GM18502 (cell line): Measurements from ENCODE around the gene IFT22.
"Not testable (repeated sequence)": the region's sequence is repeated elsewhere in the genome, so short reads cannot be mapped to it uniquely, and the experiment has no call there.

Experiments
- ATAC-seq: cut with Tn5 transposase; IDR thresholded peaks from one replicate; pipeline ENCODE4 v1.9.1; 2021; ENCODE audit warnings: mild to moderate bottlenecking; ENCODE audit not compliant: unreplicated experiment, poor library complexity

Gene IFT22

DNA sequence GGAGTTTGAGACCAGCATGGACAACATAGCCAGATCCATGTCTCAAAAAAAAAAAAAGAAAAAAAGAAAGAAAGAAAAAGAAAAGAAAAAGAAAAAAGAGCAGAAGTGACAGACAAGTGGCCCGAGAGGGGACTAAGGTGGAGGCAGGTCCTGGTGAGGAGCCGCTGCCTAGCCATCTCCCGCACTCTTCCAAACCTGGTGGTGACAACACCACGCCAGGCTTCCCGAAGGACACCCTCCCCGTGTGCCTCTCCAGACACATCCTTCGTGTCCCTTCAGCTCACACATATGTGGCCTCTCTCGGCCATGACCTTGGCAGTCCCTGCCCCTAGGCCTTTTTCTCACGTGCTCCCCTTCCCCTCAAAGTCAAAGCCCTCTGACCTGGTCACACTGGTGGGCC, 36.4 kb downstream of the IFT22 start:
- ATAC-seq = no peak

GRCh38 chr7:101280912-101281311, 40.7 kb downstream of the IFT22 start:
- not testable (repeated sequence) for ATAC-seq

- ATAC-seq = no peak
These were observed 42.9 kb downstream of the IFT22 start for GRCh38 chr7:101278461-101279292.

- no peak for ATAC-seq
These were observed 44.5 kb downstream of the IFT22 start for GRCh38 chr7:101277155-101277554.

DNA sequence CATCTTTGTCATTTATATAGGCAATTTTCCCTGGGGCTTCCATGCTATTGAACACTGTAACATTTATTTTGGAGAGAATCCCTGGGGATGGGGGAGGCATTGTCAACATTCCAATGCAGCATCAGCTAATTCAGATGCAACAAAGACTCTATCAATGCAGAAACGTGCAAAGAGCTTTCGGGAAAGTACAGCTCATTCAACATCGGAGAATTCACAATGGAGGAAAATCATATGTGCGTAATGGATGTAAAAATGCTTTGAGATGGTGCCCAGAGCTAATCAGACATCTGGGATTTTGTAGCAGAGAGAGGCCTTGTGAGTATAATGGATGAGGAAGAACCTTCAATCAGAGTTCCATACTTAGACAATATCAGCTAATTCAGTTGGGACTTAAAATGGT, 48.4 kb downstream of the IFT22 start:
- no peak for ATAC-seq

- no peak for ATAC-seq
These were observed 50.6 kb downstream of the IFT22 start for GRCh38 chr7:101271021-101271420.

DNA sequence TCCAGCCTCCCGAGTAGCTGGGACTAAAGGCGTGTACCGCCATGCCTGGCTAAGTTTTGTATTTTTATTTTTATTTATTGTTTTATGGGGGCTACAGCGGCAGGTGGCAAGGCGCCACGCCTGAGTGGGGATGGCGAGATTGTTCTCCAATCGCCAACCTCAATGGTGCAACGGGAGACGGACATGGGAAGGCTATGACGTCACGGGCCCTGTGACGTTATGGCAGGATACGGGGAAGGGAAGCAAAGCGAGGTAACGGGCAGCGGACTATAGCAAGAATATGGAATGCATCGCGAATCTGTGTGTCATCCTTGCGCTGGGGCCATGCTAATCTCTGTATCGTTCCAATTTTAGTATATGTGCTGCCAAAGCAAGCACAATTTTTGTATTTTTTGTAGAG, 51.9 kb downstream of the IFT22 start:
- no peak for ATAC-seq

DNA sequence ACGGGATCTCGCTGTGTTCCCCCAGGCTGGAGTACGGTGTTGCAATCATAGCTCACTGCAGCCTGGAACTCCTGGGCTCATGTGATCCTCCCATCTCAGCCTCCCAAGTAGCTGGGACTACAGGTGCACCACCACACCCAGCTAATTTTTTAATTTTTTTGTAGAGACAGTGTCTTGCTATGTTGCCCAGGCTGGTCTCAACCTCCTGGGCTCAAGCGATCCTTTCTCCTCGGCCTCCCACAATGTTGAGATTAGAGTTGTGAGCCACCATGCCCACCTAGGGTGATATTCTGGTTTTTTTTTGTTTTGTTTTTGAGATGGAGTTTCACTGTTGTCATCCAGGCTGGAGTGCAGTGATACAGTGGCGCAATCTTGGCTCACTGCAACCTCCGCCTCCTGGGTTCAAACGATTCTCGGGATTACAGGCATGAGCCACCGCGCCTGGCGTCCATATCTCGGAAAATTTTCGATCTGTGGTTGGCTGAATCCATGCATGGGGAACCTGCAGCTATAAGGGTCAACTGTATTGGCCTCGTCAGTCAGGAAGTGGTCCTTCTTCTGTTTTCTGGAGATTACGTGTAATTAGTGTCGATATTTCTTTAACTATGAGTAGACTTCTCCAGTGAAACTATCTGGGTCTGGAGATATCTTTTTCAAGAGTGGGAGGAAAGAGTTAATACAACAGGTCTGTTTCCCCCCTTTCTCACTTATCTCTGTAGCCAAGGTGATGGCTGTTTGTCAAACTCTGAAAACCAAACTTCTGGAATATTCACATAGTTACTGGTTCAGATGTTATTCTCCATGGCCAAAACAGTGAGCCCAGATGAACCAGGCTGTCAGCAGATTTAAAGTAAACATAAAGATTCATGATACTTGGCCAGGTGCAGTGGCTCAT, 55.7 kb downstream of the IFT22 start:
- ATAC-seq = no peak

DNA sequence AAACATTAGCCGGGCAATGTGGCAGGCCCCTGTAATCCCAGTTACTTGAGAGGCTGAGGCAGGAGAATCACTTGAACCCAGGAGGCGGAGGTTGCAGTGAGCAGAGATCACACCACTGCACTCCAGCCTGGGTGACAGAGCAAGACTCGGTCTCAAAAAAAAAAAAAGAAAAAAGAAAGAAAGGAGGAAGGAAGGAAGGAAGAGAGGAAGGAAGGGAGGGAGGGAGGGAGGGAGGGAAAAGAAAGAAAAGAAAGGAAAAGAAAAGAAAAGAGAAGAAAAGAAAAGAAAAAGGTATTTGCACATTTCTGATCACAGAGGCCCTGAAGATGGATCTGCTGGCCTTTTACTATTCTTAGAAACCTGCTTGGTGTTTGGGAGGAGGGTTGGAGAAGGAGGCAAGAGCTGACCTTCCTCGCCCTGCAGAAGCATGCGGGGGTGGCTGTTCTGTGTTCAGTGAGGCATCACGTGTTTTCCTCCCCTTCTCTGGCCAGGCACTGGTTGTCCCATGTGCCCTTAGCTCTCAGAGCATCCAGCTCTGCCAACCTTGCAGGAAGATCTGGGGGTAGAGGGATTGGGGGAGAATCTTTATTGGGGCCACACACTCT, 57.4 kb downstream of the IFT22 start:
- not testable (repeated sequence) for ATAC-seq
